ENCODE data around the gene DYNLRB2.

GRCh38 chr16:80543162-80543561 is 2.4 kb downstream of the DYNLRB2 start:
- TF ChIP-seq NFIC (IDR thresholded peaks at IDR 0.05; ENCODE audit: borderline replicate concordance): no peak
- no peak for TF ChIP-seq ZBTB33 (IDR thresholded peaks at IDR 0.05; ENCODE audit: borderline replicate concordance, low read depth)
- no peak for TF ChIP-seq CTCF (IDR thresholded peaks at IDR 0.05)
- no peak for TF ChIP-seq JUND (IDR thresholded peaks at IDR 0.05)
- no peak for TF ChIP-seq RAD21 (IDR thresholded peaks at IDR 0.05; ENCODE audit: low read length)
- no peak for TF ChIP-seq RFX5 (IDR thresholded peaks at IDR 0.05; ENCODE audit: low read length)
- TF ChIP-seq IRF3 (IDR thresholded peaks at IDR 0.05; ENCODE audit: low read depth, low read length): no peak
- no peak for TF ChIP-seq MXI1 (IDR thresholded peaks at IDR 0.05; ENCODE audit: low read depth, low read length)
- no peak for TF ChIP-seq POLR2AphosphoS5 (IDR thresholded peaks at IDR 0.05; ENCODE audit: low read depth, low read length)
- TF ChIP-seq USF1 (IDR thresholded peaks at IDR 0.05; ENCODE audit: borderline replicate concordance, low read depth): no peak

All from SK-N-SH (cell line).